HG02759 (cell line): ENCODE data around the gene PRRC2B.

Experiments
- ATAC-seq: cut with Tn5 transposase; IDR thresholded peaks from one replicate; pipeline ENCODE4 v1.9.1; 2021; ENCODE audit warnings: mild to moderate bottlenecking, moderate library complexity; ENCODE audit not compliant: unreplicated experiment

Gene PRRC2B

GRCh38 chr9:131406563-131407436 is 12.9 kb downstream of the PRRC2B start:
- ATAC-seq = no peak

- no peak for ATAC-seq
These were observed 13.9 kb downstream of the PRRC2B start for GRCh38 chr9:131407717-131408195.

GRCh38 chr9:131409458-131409992 is 15.6 kb downstream of the PRRC2B start:
- ATAC-seq = no peak

- no peak for ATAC-seq
These were observed 16.2 kb downstream of the PRRC2B start for GRCh38 chr9:131410044-131410491.

- no peak for ATAC-seq
These were observed 18.1 kb downstream of the PRRC2B start for GRCh38 chr9:131411719-131412681.

- no peak for ATAC-seq
These were observed 22.6 kb downstream of the PRRC2B start for GRCh38 chr9:131416509-131416908.

- ATAC-seq = peak; percentile 63
These were observed 23.6 kb downstream of the PRRC2B start for GRCh38 chr9:131417264-131418142.

GRCh38 chr9:131418143-131419025 is 24.5 kb downstream of the PRRC2B start:
- peak; percentile 28 for ATAC-seq

- no peak for ATAC-seq
These were observed 25.2 kb downstream of the PRRC2B start for GRCh38 chr9:131419026-131419614.

GRCh38 chr9:131419716-131420115 is 25.8 kb downstream of the PRRC2B start:
- ATAC-seq = no peak

GRCh38 chr9:131420980-131421624 is 27.2 kb downstream of the PRRC2B start:
- no peak for ATAC-seq

- ATAC-seq = no peak
These were observed 27.8 kb downstream of the PRRC2B start for GRCh38 chr9:131421691-131422090.

- ATAC-seq = no peak
These were observed 28.4 kb downstream of the PRRC2B start for GRCh38 chr9:131422241-131422792.

GRCh38 chr9:131423171-131423581 is 29.3 kb downstream of the PRRC2B start:
- ATAC-seq = no peak

GRCh38 chr9:131426545-131426944 is 32.7 kb downstream of the PRRC2B start:
- no peak for ATAC-seq

- no peak for ATAC-seq
These were observed 35.5 kb downstream of the PRRC2B start for GRCh38 chr9:131429121-131430012.

- ATAC-seq = no peak
These were observed 38.2 kb downstream of the PRRC2B start for GRCh38 chr9:131432050-131432449.
